GM19043 (cell line): ENCODE data around the gene GOLGA6L22.
"Not testable (repeated sequence)": the region's sequence is repeated elsewhere in the genome, so short reads cannot be mapped to it uniquely, and the experiment has no call there.

Experiments
- ATAC-seq: cut with Tn5 transposase; IDR thresholded peaks from one replicate; pipeline ENCODE4 v1.9.1; 2021; ENCODE audit warnings: low read depth; ENCODE audit not compliant: unreplicated experiment

Gene GOLGA6L22, protein sequence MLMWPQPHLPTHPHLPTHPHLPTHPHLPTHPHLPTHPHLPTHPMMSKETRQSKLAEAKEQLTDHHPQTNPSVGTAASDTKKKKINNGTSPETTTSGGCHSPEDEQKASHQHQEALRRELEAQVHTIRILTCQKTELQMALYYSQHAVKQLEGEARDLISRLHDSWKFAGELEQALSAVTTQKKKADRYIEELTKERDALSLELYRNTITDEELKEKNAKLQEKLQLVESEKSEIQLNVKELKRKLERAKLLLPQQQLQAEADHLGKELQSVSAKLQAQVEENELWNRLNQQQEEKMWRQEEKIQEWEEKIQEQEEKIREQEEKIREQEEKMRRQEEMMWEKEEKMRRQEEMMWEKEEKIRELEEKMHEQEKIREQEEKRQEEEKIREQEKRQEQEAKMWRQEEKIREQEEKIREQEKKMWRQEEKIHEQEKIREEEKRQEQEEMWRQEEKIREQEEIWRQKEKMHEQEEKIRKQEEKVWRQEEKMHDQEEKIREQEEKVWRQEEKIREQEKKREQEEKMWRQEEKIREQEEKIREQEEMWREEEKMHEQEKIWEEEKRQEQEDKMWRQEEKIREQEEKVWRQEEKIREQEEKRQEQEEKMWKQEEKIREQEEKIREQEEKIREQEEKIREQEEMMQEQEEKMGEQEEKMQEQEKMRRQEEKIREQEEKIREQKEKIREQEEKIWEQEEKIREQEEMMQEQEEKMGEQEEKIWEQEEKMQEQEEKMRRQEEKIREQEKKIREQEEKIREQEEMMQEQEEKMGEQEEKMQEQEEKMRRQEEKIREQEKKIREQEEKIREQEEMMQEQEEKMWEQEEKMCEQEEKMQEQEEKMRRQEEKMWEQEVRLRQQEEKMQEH

DNA sequence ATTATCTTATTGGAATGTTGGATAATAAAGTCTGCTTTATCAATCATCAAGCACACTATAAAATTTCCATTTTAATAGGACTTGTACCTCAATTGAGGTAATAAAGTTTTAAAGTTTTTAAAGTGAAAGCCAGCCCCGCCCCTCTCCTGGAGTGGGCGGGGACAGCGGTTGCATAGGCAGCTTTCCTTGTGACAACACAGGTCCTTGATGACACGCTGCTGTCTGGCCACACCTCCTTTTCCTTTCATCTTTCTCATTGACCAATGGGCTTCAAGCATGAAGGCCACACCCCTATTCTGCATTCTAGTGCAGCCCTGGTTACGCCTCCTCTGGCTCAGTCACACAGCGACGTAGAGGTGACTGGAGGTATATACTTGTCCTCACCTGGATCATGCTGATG is at the start of gene GOLGA6L22:
TSS of gene GOLGA6L22 (plus strand) at position 301 of the 400 bp plus-strand sequence. CDS start at position 392, 91 bp downstream.
- ATAC-seq, result not testable (repeated sequence)

- not testable (repeated sequence) for ATAC-seq
Measured at GRCh38 chr15:22417288-22417687, 41.4 kb upstream of the GOLGA6L22 start.

- ATAC-seq, result not testable (repeated sequence)
Measured at GRCh38 chr15:22417795-22418194, 40.9 kb upstream of the GOLGA6L22 start.

GRCh38 chr15:22418212-22418611 is 40.5 kb upstream of the GOLGA6L22 start:
- ATAC-seq, result not testable (repeated sequence)

GRCh38 chr15:22418666-22419065 is 40.0 kb upstream of the GOLGA6L22 start:
- ATAC-seq, result not testable (repeated sequence)

DNA sequence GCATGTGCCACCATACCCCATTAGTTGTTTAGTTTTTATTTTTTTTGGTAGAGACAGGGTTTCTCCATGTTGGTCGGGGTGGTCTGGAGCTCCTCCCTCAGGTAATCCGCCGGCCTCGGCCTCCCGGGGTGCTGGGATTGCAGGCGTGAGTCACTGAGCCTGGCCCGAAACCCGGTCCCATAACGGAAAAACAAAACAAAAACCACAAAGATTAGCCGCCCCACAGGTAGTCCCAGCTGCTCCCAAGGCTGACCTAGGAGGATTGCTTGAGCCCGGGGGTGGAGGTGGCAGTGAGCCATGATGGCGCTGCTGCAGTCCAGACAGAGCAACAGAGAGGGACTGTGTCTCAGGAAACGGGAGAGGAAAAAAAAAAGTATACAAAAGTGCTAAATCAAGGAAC is 38.4 kb upstream of the GOLGA6L22 start:
- ATAC-seq, result not testable (repeated sequence)

GRCh38 chr15:22429426-22429825 is 29.3 kb upstream of the GOLGA6L22 start:
- not testable (repeated sequence) for ATAC-seq

DNA sequence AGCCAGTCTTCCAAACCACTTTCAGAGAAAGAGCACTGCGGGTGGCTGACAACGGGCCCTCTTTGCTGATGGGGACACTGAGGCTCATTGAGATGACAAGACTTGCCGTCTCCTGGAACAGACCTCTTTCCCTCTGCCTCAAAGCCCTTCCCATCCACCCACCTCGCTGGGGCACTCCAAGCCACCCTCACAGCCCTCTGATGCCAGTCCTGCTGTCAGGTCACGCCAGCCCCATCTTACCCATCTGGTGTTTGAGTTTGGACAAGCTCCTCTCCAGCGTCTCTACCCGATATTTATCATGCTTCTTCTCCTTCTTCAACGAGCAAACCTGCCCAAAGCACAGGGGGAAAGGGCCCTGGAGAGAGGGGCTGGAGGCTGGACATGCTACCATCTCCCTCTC is 27.0 kb upstream of the GOLGA6L22 start:
- not testable (repeated sequence) for ATAC-seq

- not testable (repeated sequence) for ATAC-seq
Measured at GRCh38 chr15:22494490-22495113, 35.9 kb downstream of the GOLGA6L22 start.

- not testable (repeated sequence) for ATAC-seq
Measured at GRCh38 chr15:22497200-22497599, 38.5 kb downstream of the GOLGA6L22 start.

DNA sequence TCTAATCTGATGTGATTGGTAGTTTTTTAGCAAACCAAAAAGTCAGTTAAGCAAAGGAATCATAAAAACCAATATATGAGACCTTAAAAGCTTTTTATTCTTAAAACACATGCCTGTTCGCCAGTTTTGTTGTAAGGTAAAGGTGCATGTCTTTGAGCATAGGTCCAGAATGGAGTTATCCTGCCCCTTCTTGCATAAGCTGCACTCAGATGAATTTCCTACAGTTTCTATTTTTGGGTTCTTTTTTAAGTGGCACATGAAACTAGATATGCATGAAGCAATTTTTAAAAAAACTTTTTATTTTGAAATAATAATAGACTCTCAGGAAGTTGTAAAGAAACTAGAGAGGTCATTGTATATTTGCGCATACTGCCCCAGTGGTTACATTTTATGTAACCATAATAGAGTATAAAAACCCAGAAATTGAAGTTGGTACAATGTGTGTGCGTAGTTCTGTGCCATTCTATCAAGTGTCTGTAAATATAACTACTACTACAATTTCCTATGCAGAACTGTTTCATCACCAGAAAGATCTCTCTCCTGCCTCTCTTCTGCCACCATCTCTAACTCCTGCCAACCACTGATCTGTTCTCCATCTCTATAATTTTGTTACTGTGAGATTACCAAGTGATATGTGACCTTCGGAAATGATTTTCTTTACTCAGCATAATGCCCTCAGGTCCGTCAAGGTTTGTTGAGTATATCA is 39.7 kb downstream of the GOLGA6L22 start:
- not testable (repeated sequence) for ATAC-seq

DNA sequence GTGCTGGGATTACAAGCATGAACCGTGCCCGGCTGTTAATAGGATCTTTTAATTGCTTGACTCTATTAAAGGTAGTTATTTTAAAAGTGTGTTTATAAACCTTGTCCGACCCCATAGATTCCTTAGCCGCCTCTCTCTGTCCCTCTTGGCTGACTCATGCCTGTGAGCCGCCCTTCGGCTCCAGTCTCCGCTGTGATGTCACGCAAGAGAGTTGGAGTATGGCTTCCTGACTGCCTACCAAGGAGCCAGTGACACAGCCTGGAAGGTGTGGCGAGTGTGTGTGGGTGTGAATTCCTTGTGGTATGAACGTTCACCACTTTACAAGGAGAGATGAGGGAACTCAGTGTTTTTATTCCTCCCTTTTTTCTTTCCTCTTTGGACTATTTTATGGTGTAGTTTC is 43.6 kb downstream of the GOLGA6L22 start:
- not testable (repeated sequence) for ATAC-seq

DNA sequence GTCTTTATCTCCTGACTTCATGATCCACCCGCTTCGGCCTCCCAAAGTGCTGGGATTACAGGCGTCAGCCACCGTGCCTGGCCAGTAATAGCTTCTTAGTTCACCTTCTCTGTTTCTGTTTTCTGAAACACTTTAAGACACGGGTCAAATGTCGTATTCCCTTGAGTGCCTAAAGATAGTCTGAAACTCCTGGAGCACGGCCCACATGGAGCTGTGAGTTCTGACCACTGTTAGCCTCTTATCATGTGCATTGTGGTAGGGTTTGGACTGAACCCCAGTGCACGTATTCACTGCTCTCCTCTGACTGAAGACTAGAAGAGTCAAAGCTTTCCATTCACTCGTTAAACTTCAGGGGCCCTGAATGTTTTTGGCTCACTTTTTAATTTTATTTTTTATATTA is 48.3 kb downstream of the GOLGA6L22 start:
- ATAC-seq, result not testable (repeated sequence)

GRCh38 chr15:22516140-22516539 is 57.4 kb downstream of the GOLGA6L22 start:
- ATAC-seq, result not testable (repeated sequence)
